Caco-2 (cell line): Measurements from ENCODE around the gene HSD17B4. TPM values are rescaled to one million over a fixed set of nuclear protein-coding genes. Genes with fewer than 3 reads are reported as not detected.
"Not testable (repeated sequence)": the region's sequence is repeated elsewhere in the genome, so short reads cannot be mapped to it uniquely, and the experiment has no call there.

Source experiments
- BruUV-seq: library from RNA; stranded (reverse); fragments of 400-500 nt; replicated peaks from 2 replicates; lab custom pipeline; 2021; lab: Mats Ljungman, UMichigan
- CTCF ChIA-PET: fragments of 300-600 bp; sonication (Branson Sonifier 250); formaldehyde crosslinking; loops from one replicate; lab custom pipeline; 2022; ENCODE audit warnings: antibody characterized with exemption; lab: Charles Lee
- POLR2A ChIA-PET: fragments of 300-600 bp; sonication (Branson Sonifier 250); formaldehyde crosslinking; loops from one replicate; lab custom pipeline; 2022; ENCODE audit warnings: antibody characterized with exemption; lab: Charles Lee
- DNase-seq, 2 experiments: peaks; one replicate each; pipeline versions ENCODE4 v3.0.0 to v3.0.0-alpha.2; 2020 to 2022
- H3K27me3 ChIP-seq: replicated peaks from 2 replicates; pipeline ENCODE4 v1.6.0; 2011; ENCODE audit warnings: low read length; ENCODE audit not compliant: control insufficient read depth, insufficient read depth
- H3K36me3 ChIP-seq: 2 replicates; pipeline ENCODE4 v1.5.1; 2011; ENCODE audit warnings: low read length; ENCODE audit not compliant: control insufficient read depth, insufficient read depth
- H3K4me1 ChIP-seq: fragments of 250-450 bp; sonication (Bioruptor Pico); 2 replicates; pipeline ENCODE4 v1.5.1; 2020; ENCODE audit warnings: mild to moderate bottlenecking
- H3K4me3 ChIP-seq: 2 replicates; pipeline ENCODE4 v1.5.1; 2011; ENCODE audit warnings: low read depth, mild to moderate bottlenecking, control low read depth, low read length
- H3K9me3 ChIP-seq: fragments of 250-450 bp; sonication (Bioruptor Pico); 2 replicates; pipeline ENCODE4 v1.5.1; 2020; ENCODE audit warnings: mild to moderate bottlenecking, moderate library complexity
- H3K27ac Mint-ChIP-seq: one replicate; pipeline ENCODE4 v1.8.0; 2022; ENCODE audit warnings: mixed read lengths; ENCODE audit not compliant: unreplicated experiment
- H3K27me3 Mint-ChIP-seq: one replicate; pipeline ENCODE4 v1.8.0; 2022; ENCODE audit warnings: mixed read lengths; ENCODE audit not compliant: insufficient read depth, unreplicated experiment
- H3K36me3 Mint-ChIP-seq: one replicate; pipeline ENCODE4 v1.8.0; 2022; ENCODE audit warnings: mild to moderate bottlenecking, mixed read lengths; ENCODE audit not compliant: insufficient read depth, unreplicated experiment
- H3K4me1 Mint-ChIP-seq: one replicate; pipeline ENCODE4 v1.8.0; 2022; ENCODE audit warnings: low read depth, mixed read lengths; ENCODE audit not compliant: unreplicated experiment
- H3K4me3 Mint-ChIP-seq: one replicate; pipeline ENCODE4 v1.8.0; 2022; ENCODE audit warnings: mild to moderate bottlenecking, moderate library complexity, mixed read lengths; ENCODE audit not compliant: unreplicated experiment
- H3K9me3 Mint-ChIP-seq: one replicate; pipeline ENCODE4 v1.8.0; 2022; ENCODE audit warnings: mixed read lengths; ENCODE audit not compliant: unreplicated experiment
- CTCF ChIP-seq, 2 experiments: fragments of 200-600 bp in 1 of 2; IDR thresholded peaks; 1 replicate in 1 of 2; 2 replicates in 1 of 2; pipeline versions ENCODE4 v1.5.1 to v1.8.0; 2011 to 2022; ENCODE audit warnings: antibody characterized with exemption in 1 of 2, control low read depth in 1 of 2, inconsistent platforms in 1 of 2, low read depth in 1 of 2, low read length in 1 of 2, mild to moderate bottlenecking in 1 of 2, moderate library complexity in 1 of 2; ENCODE audit not compliant: insufficient read depth in 1 of 2, severe bottlenecking in 1 of 2, unreplicated experiment in 1 of 2
- intact Hi-C: fragments of 100-400 bp; cut with micrococcal nuclease; formaldehyde crosslinking; loops from one replicate; pipeline ENCODE4 v1.10.0; 2022; ENCODE audit not compliant: unreplicated experiment
- total RNA-seq: library from RNA; stranded (reverse); gene quantifications from 2 replicates; pipeline ENCODE4 v1.2.3, GENCODE V29; 2022

The HSD17B4 gene
- total RNA-seq, 1 experiment from 2014 or later: 172 TPM

- Mint-ChIP-seq H3K4me3 (peak overlapping the region; percentile 75), H3K27ac (peak overlapping the region; percentile 68), H3K27me3 (no peaks in the 10 kb centered on the region), H3K4me1 (peaks cover 5% of the 10 kb centered on the region), H3K9me3 (peaks cover 13% of the 10 kb centered on the region), H3K36me3 (no peaks in the 10 kb centered on the region)
- no peaks in the 10 kb centered on the region; the same call in 1 of the 2 replicates for H3K9me3 ChIP-seq
- no peak overlapping the region for H3K4me3 ChIP-seq
- POLR2A ChIA-PET: no interaction called here
- H3K4me1 ChIP-seq: no peaks in the 10 kb centered on the region
- DNase-seq: no peak
- H3K27me3 ChIP-seq: no peaks in the 10 kb centered on the region
- CTCF ChIA-PET: interaction anchor here (0.6 to 3.6 kb wide), 12 partner anchors 11 to 424 kb away, joined by 3 to 15 read pairs (median 3); partner anchors contain the start of gene DTWD2
- H3K36me3 ChIP-seq: no peaks in the 10 kb centered on the region; the same call in 1 of the 2 replicates
- intact Hi-C loops: loop anchor here (1.0 to 5.0 kb wide), 7 partner anchors 40 to 424 kb away; partner anchors contain the start of genes DMXL1, DTWD2 and HSD17B4
- no TSS peak for BruUV-seq
- TF ChIP-seq CTCF (IDR thresholded peaks at IDR 0.05; ENCODE audit: insufficient read depth in 1 of 2, low read depth in 1 of 2, low read length in 1 of 2, severe bottlenecking in 1 of 2, unreplicated experiment in 1 of 2): no peak
Observed at GRCh38 chr5:119412279-119413227, 39.7 kb upstream of the HSD17B4 start.

GRCh38 chr5:119414124-119414734 is 38.1 kb upstream of the HSD17B4 start:
- H3K4me3 ChIP-seq, CTCF ChIA-PET, H3K36me3 ChIP-seq, H3K4me3 Mint-ChIP-seq, H3K27ac Mint-ChIP-seq, H3K9me3 ChIP-seq, H3K27me3 Mint-ChIP-seq, POLR2A ChIA-PET, H3K36me3 Mint-ChIP-seq, BruUV-seq, DNase-seq, H3K27me3 ChIP-seq: not testable (repeated sequence)
- intact Hi-C loops: loop anchor here (5.0 kb wide), 1 partner anchor 342 kb away; the partner anchor contains the start of gene DMXL1
- peaks cover 12% of the 10 kb centered on the region for H3K4me1 ChIP-seq
- peaks cover 14% of the 10 kb centered on the region for H3K4me1 Mint-ChIP-seq
- peaks cover 13% of the 10 kb centered on the region for H3K9me3 Mint-ChIP-seq

- BruUV-seq: no TSS peak
- Histone ChIP-seq H3K9me3 (no peaks in the 10 kb centered on the region; the same call in 1 of the 2 replicates), H3K4me3 (no peak overlapping the region), H3K36me3 (no peaks in the 10 kb centered on the region), H3K27me3 (no peaks in the 10 kb centered on the region), H3K4me1 (peaks cover 21% of the 10 kb centered on the region)
- H3K36me3 Mint-ChIP-seq: no peaks in the 10 kb centered on the region
- H3K27me3 Mint-ChIP-seq: no peaks in the 10 kb centered on the region
- intact Hi-C loops: no loop called here
- DNase-seq: no peak
- ChIA-PET POLR2A (interaction anchor here (0.7 kb wide), 1 partner anchor 347 kb away, joined by 3 read pairs; the partner anchor contains the start of gene DMXL1), CTCF (interaction anchor here (0.8 to 1.3 kb wide), 4 partner anchors 17 to 430 kb away, joined by 3 to 5 read pairs (median 3); partner anchors contain the start of gene DTWD2)
- peaks cover 13% of the 10 kb centered on the region for H3K9me3 Mint-ChIP-seq
- TF ChIP-seq CTCF (IDR thresholded peaks at IDR 0.05; ENCODE audit: insufficient read depth in 1 of 2, low read depth in 1 of 2, low read length in 1 of 2, severe bottlenecking in 1 of 2, unreplicated experiment in 1 of 2): no peak
- H3K4me3 Mint-ChIP-seq: no peak overlapping the region
- H3K4me1 Mint-ChIP-seq: peaks cover 14% of the 10 kb centered on the region
- H3K27ac Mint-ChIP-seq: no peak overlapping the region
Observed at GRCh38 chr5:119417891-119418605, 34.2 kb upstream of the HSD17B4 start.
